ENCODE measurements around the gene MIPEP.

MIPEP gene

DNA sequence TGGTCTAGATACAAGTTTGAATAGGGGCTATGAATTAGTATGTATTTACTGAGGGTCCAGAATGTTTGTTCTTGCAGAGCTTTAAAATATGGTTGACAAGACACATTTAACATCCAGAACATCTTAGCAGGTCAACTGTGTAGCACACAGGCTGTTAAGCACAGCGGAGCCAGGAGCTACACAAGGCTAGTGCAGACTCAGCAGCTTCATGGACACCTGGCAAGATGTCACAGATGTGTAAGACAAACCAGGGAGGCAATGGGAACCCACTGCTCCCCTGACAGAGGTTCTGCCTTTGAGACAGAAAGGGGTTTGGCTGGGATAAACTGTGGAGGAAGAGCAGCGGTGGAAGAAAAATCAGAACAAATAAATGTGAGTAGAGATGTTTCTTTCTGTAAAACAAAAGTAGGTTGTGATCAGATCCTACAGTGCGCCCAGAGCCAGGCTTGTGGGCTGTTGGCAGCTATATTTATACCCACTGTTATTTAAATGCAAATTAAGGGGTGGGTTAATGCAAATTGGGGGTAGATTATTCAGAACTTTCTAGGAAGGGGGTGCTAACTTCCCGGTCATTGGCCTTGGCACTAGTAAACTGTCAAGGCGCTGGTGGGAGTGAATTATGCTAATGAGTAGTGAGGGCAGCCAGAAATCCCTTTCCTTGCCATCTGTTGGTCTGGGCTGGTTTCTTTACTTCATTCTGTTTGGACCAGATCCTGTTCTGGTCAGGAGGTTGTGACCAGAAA is 33.0 kb downstream of the MIPEP start:
- FAIRE-seq (no peak), DNase-seq (ENCODE audit: extremely low spot score, insufficient read length, low read depth) (no peak)

DNA sequence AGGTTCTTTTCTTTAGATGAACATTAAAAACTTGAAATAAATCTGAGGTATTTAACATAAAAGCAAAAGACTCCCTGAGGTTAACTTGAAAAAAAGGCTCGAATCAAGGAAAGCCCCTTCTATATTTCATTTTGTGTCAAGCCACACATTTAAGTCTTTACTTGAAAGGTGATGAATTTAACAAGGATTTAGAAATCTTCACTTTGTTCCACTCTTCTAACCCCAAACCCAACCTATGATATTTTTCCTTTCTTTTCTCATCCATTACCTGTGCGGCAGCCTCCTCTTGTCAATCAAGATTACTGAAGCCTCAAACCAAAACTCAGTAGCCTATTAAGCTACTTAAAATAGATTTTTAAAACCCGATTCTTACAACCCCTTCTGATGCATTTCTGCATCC is 33.8 kb downstream of the MIPEP start:
- FAIRE-seq (peak; percentile 51), DNase-seq (ENCODE audit: extremely low spot score, insufficient read length, low read depth) (no peak)

DNA sequence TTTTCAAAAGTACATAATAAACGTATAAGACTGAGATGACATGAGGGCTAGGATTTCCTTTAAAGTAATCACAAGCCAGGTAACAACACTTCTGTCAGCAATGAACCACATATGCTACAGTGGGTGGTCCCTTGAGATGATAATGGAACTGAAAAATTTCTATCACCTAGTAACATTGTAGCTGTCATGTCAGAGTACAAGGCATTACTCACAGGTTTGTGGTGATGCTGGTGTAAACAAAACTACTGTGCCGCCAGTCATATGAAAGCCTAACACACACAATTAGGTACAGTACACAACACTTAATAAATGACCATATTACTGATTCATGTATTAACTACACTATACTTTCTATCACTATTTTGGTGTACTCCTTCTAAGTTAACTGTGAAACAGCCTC is 36.8 kb downstream of the MIPEP start:
- no peak for DNase-seq (ENCODE audit: extremely low spot score, insufficient read length, low read depth)
- peak; percentile 67 for FAIRE-seq

DNA sequence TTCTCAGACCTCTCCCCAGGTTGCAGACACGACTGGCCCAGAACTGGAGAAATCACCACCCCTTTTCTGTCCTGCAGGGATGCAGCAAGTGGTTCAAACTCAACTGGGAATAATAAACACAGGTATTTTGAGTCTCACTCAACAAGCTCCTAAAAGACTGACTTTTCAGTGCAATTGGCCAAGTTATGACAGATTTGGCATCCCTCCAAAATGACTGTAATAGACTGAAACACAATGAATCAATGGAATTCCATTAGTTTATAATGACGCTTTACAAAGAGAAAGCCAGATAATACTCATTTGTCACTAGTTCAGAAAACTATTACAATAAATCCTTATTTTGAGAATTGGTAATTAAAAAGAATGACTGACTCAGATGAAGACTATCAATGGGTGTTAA is 38.1 kb downstream of the MIPEP start:
- FAIRE-seq (no peak), DNase-seq (ENCODE audit: extremely low spot score, insufficient read length, low read depth) (no peak)

DNA sequence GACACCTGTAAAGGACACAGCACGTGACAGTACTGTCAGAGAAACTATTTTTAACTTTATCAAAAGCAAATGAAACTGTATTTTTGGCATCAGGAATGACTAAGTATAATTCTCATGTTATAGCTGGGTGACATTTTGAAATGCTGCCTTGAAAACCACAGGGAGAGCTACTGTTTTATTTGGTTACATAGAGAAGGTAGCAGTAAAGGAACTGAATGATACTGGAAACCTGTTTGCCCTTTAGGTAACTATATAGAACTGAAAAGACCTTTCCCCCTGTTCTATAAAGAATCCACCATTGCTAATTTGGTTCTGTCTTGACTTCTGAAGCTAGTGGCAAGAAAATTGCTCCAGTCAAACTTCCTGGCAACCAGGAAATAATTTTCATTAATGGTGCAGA is 39.1 kb downstream of the MIPEP start:
- DNase-seq (ENCODE audit: extremely low spot score, insufficient read length, low read depth) = no peak
- peak; percentile 26 for FAIRE-seq

DNA sequence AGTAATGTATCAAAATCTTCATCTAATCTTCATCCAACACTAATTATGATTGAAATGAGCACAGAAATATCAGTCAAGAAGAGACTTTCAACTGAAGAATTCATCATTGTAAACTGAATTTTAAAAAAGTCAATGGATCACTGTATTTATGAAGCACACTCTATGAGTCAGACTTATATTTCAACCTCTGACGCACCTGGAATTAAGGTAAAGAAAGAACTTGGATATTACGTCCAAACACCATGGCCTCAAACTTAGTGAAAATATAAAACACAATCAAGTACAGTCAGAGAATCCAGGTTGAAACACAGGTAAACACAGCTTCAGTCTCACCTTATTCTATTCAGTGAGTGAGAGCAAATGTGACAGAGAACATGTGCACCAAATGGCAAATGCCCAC is 39.5 kb downstream of the MIPEP start:
- DNase-seq (ENCODE audit: extremely low spot score, insufficient read length, low read depth) = no peak
- no peak for FAIRE-seq

DNA sequence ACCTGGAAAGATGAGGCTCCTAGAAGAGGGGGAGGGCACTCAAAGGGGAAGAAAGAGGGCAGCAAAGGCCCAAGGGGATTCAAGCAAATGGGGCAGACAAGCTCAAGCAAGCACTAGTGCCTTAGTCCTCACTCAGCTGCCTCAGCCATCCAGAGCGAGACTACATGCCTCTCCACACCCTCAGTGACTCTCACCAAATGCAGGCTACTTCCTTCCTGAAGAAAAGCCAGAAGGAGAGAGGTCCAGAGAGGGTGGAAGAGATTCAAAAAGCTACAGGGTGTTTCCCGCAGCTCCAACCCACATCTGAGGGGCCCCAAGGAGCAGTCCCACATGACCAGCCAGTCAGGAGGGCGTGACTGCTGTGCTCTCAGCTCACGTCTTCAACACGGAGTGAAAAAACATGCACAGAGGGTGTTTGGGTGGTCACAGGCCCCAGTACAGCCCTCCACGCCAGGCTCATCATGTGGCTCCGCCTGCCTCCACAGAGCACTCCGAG is 40.5 kb downstream of the MIPEP start:
- no peak for DNase-seq (ENCODE audit: extremely low spot score, insufficient read length, low read depth)
- peak; percentile 72 for FAIRE-seq

- no peak for FAIRE-seq
- no peak for DNase-seq (ENCODE audit: extremely low spot score, insufficient read length, low read depth)
Measured at GRCh38 chr13:23848019-23848418, 41.2 kb downstream of the MIPEP start.

- no peak for FAIRE-seq
Measured at GRCh38 chr13:23847497-23847896, 41.7 kb downstream of the MIPEP start.

GRCh38 chr13:23845105-23845725 is 44.0 kb downstream of the MIPEP start:
- DNase-seq (ENCODE audit: extremely low spot score, insufficient read length, low read depth) (no peak), FAIRE-seq (no peak)

More at GRCh38 chr13:23847497-23847896, 41.7 kb downstream of the MIPEP start:
- no peak for DNase-seq (ENCODE audit: extremely low spot score, insufficient read length, low read depth)

GRCh38 chr13:23844132-23844531 is 45.1 kb downstream of the MIPEP start:
- FAIRE-seq (peak; percentile 84), DNase-seq (ENCODE audit: extremely low spot score, insufficient read length, low read depth) (no peak)

DNA sequence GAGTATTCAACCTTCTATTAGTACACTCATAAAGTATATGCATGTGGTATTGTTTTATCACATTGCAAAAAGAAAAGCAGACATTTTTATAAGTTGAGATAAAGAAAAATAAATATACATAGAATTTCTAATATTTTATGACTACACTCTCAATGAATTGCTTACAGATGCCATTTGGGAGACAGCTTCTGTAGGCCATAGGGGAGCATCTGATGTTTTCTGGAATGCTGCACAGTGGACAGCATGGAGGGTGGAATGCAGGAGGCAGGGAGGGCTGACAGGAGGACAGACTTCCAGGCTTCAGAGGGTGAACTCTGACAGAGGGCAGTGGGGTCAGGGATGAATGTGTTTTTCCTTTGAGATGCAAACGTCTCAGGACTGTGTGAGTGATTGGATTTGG is 45.8 kb downstream of the MIPEP start:
- FAIRE-seq (no peak), DNase-seq (ENCODE audit: extremely low spot score, insufficient read length, low read depth) (no peak)

DNA sequence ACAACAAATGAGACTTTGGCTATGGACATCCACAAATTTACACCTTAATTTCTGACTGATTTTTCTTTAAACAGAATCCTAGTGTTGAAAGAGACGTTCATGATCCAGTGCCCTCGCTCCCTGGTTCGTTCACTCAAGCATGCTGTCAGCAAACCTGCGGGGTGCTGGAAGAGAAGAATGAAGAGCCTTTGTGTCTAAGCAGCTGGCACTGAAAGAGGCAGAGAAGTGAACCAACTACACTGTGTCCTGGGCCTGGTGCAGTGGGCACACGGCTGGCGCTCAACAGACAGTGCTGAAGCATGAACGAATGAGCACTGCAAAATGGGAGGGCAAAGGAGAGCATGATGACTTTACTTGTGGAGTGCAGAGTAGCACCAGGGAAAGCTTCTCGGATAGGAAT is 46.8 kb downstream of the MIPEP start:
- DNase-seq (ENCODE audit: extremely low spot score, insufficient read length, low read depth) = no peak
- no peak for FAIRE-seq

GRCh38 chr13:23833733-23834611 is 55.2 kb downstream of the MIPEP start:
- no peak for DNase-seq (ENCODE audit: extremely low spot score, insufficient read length, low read depth)
- no peak for FAIRE-seq

DNA sequence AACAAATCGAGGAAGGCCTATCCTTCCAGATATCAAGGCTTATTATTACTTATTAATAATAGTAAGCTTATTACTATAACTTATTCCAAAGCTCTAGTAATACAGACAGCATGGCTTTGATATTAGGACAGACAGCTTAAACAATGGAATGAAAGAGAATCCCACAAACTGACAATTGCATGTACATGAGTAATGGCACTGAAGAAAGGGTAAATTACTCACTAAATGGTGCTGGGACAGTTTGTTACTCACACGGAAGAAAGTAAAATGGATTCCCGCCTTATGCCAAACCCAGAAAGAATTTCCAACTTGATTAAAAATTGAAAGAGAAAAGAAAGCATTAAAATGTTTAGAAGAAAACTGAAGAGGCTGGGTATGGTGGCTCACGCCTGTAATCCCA is 60.3 kb downstream of the MIPEP start:
- no peak for DNase-seq (ENCODE audit: extremely low spot score, insufficient read length, low read depth)
- FAIRE-seq = no peak

DNA sequence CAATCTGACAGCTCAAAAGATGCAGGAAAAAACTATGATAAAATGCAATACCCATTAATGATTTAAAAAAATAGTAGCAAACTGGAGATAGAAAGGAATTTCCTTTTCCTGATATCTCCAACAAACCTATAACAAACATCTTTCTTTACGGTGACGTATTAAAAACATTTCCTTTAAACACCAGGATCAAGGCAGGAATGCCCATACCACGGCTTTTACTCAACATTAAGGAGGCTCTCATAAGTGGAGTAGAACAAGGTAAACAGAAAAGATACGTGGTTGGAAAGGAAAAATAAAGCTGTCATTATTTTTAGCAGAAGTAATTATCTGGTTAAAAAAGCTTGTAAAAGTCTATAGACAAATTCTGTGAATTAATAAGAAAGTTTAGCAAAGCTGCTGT is 61.1 kb downstream of the MIPEP start:
- no peak for FAIRE-seq
- DNase-seq (ENCODE audit: extremely low spot score, insufficient read length, low read depth) = no peak

DNA sequence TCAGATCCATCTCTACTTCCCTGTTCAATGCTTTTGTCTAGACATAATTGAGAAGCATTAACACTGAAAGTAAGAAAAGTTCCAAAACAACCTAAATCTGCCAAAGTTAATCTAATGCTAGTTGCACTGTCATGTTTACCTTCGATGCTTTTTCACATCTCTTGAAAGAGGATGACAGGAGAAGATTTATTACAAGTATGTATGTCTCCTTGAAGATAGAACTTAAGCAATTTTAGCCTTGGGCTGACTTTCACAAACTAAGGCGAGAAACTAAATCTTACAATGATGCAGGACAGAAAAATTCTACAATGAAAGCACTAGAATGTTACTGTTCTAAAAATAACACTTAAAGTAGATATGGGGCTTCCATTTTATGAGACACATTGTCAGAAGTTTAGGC is 64.0 kb downstream of the MIPEP start:
- FAIRE-seq = no peak

GRCh38 chr13:23824371-23824770 is 64.8 kb downstream of the MIPEP start:
- FAIRE-seq (no peak), DNase-seq (ENCODE audit: extremely low spot score, insufficient read length, low read depth) (no peak)

More for the DNA sequence above, 64.0 kb downstream of the MIPEP start:
- no peak for DNase-seq (ENCODE audit: extremely low spot score, insufficient read length, low read depth)

GRCh38 chr13:23822252-23822824 is 66.9 kb downstream of the MIPEP start:
- FAIRE-seq = no peak
- no peak for DNase-seq (ENCODE audit: extremely low spot score, insufficient read length, low read depth)

GRCh38 chr13:23820530-23820929 is 68.7 kb downstream of the MIPEP start:
- FAIRE-seq = no peak
- no peak for DNase-seq (ENCODE audit: extremely low spot score, insufficient read length, low read depth)

Data from GM18507 (cell line).